ENCODE measurements around the gene ZNF19.

Gene ZNF19

GRCh38 chr16:71493213-71493612 lies 4.1 kb upstream of the ZNF19 start:
- TF ChIP-seq CTCF (IDR thresholded peaks at IDR 0.05; ENCODE audit: control insufficient read depth, insufficient read depth, low read depth, low read length, missing control alignments) = no peak
- DNase-seq (ENCODE audit: low read depth) = no peak
- H3K4me3 ChIP-seq (ENCODE audit: control insufficient read depth, low read depth, low read length) = no peak overlapping the region

- H3K4me3 ChIP-seq (ENCODE audit: control insufficient read depth, low read depth, low read length) = no peak overlapping the region
- no peak for TF ChIP-seq CTCF (IDR thresholded peaks at IDR 0.05; ENCODE audit: control insufficient read depth, insufficient read depth, low read depth, low read length, missing control alignments)
- no peak for DNase-seq (ENCODE audit: low read depth)
These were observed 3.7 kb upstream of the ZNF19 start for GRCh38 chr16:71492786-71493185.

- DNase-seq (ENCODE audit: low read depth) = no peak
- TF ChIP-seq CTCF (IDR thresholded peaks at IDR 0.05; ENCODE audit: control insufficient read depth, insufficient read depth, low read depth, low read length, missing control alignments) = no peak
- no peak overlapping the region for H3K4me3 ChIP-seq (ENCODE audit: control insufficient read depth, low read depth, low read length)
These were observed 1.9 kb upstream of the ZNF19 start for GRCh38 chr16:71491054-71491453.

GRCh38 chr16:71490361-71490760 lies 1.2 kb upstream of the ZNF19 start:
- no peak for TF ChIP-seq CTCF (IDR thresholded peaks at IDR 0.05; ENCODE audit: control insufficient read depth, insufficient read depth, low read depth, low read length, missing control alignments)
- no peak for DNase-seq (ENCODE audit: low read depth)
- H3K4me3 ChIP-seq (ENCODE audit: control insufficient read depth, low read depth, low read length) = no peak overlapping the region

- peak overlapping the region; percentile 60 for H3K4me3 ChIP-seq (ENCODE audit: control insufficient read depth, low read depth, low read length)
- TF ChIP-seq CTCF (IDR thresholded peaks at IDR 0.05; ENCODE audit: control insufficient read depth, insufficient read depth, low read depth, low read length, missing control alignments) = no peak
- peak; percentile 87 for DNase-seq (ENCODE audit: low read depth)
These were observed 4.9 kb downstream of the ZNF19 start for GRCh38 chr16:71484006-71484893.

- no peak overlapping the region for H3K4me3 ChIP-seq (ENCODE audit: control insufficient read depth, low read depth, low read length)
- TF ChIP-seq CTCF (IDR thresholded peaks at IDR 0.05; ENCODE audit: control insufficient read depth, insufficient read depth, low read depth, low read length, missing control alignments) = no peak
- DNase-seq (ENCODE audit: low read depth) = no peak
These were observed 6.6 kb downstream of the ZNF19 start for GRCh38 chr16:71482569-71482968.

All from AG09309 (cell line).